Keratinocyte (primary cell): ENCODE data around the gene STK33. TPM values are rescaled to one million over a fixed set of nuclear protein-coding genes. Genes with fewer than 3 reads are reported as not detected.

Experiments used
- DNase-seq: peaks from one replicate; pipeline ENCODE4 v3.0.0-alpha.2; 2011; ENCODE audit warnings: low read depth, missing footprints, low spot score
- FAIRE-seq: peaks from 2 replicates; lab custom pipeline; 2011; peaks lifted over from hg19 to GRCh38; lab: Jason Lieb, UNC
- H2AFZ ChIP-seq: 2 replicates; pipeline ENCODE4 v1.6.0; 2012; ENCODE audit warnings: low read length, control low read depth, inconsistent platforms; ENCODE audit not compliant: control insufficient read depth
- H3K27ac ChIP-seq: 2 replicates; pipeline ENCODE4 v1.5.1; 2011; ENCODE audit warnings: low read length; ENCODE audit not compliant: control insufficient read depth, insufficient read depth
- H3K27me3 ChIP-seq: 3 replicates; pipeline ENCODE4 v1.6.0; 2011; ENCODE audit warnings: low read length; ENCODE audit not compliant: control insufficient read depth, insufficient read depth; ENCODE audit errors: extremely low read depth
- H3K36me3 ChIP-seq, 2 experiments: 2 replicates in 1 of 2; 3 replicates in 1 of 2; pipeline ENCODE4 v1.5.1; 2011; ENCODE audit warnings: low read length in 2 of 2, mild to moderate bottlenecking in 1 of 2; ENCODE audit not compliant: control insufficient read depth in 2 of 2, insufficient read depth in 2 of 2; ENCODE audit errors: extremely low read depth in 1 of 2
- H3K4me1 ChIP-seq: 3 replicates; pipeline ENCODE4 v1.5.1; 2011; ENCODE audit warnings: low read length; ENCODE audit not compliant: control insufficient read depth, insufficient read depth; ENCODE audit errors: extremely low read depth
- H3K4me2 ChIP-seq: 3 replicates; pipeline ENCODE4 v1.6.0; 2011; ENCODE audit warnings: low read depth, low read length; ENCODE audit not compliant: control insufficient read depth, insufficient read depth; ENCODE audit errors: extremely low read depth
- H3K4me3 ChIP-seq, 3 experiments: fragments of 200-600 bp in 1 of 3; sonication (generic) in 1 of 3; 2 replicates in 2 of 3; 3 replicates in 1 of 3; pipeline ENCODE4 v1.5.1; 2011 to 2016; ENCODE audit warnings: low read length in 3 of 3, mild to moderate bottlenecking in 3 of 3, control low read depth in 2 of 3, inconsistent platforms in 1 of 3, low read depth in 1 of 3, mixed read lengths in 1 of 3, mixed run types in 1 of 3, moderate library complexity in 1 of 3; ENCODE audit not compliant: control insufficient read depth in 2 of 3, insufficient read depth in 2 of 3; ENCODE audit errors: extremely low read depth in 1 of 3
- H3K79me2 ChIP-seq: 2 replicates; pipeline ENCODE4 v1.6.0; 2012; ENCODE audit warnings: low read length; ENCODE audit not compliant: control insufficient read depth, insufficient read depth
- H3K9ac ChIP-seq: 3 replicates; pipeline ENCODE4 v1.6.0; 2011; ENCODE audit warnings: low read length; ENCODE audit not compliant: control insufficient read depth, insufficient read depth; ENCODE audit errors: extremely low read depth
- H3K9me1 ChIP-seq: 3 replicates; pipeline ENCODE4 v1.6.0; 2011; ENCODE audit warnings: low read length; ENCODE audit not compliant: control insufficient read depth, insufficient read depth; ENCODE audit errors: extremely low read depth
- H3K9me3 ChIP-seq: 2 replicates; pipeline ENCODE4 v1.5.1; 2012; ENCODE audit warnings: low read depth, low read length; ENCODE audit not compliant: control insufficient read depth
- H4K20me1 ChIP-seq: 3 replicates; pipeline ENCODE4 v1.6.0; 2011; ENCODE audit warnings: low read length; ENCODE audit not compliant: control insufficient read depth, insufficient read depth; ENCODE audit errors: extremely low read depth
- EZH2 ChIP-seq: IDR thresholded peaks from one replicate; pipeline ENCODE4 v1.6.1; 2012; ENCODE audit warnings: inconsistent platforms, mild to moderate bottlenecking, low read length, moderate library complexity
- dilution Hi-C: fragments of 300-500 bp; cut with MboI; formaldehyde crosslinking; loops from one replicate; pipeline ENCODE4 v1.7.0; 2020; ENCODE audit warnings: low sequenced_read_pairs; ENCODE audit not compliant: extremely low pct_ligation_motif_present
- polyA plus RNA-seq, 5 experiments: library from polyadenylated mRNA; depleted of rRNA in 3 of 5; stranded (reverse) in 3 of 5; stranded (forward) in 1 of 5; unstranded in 1 of 5; fragments of >200 nt; gene quantifications; 1 replicate in 1 of 5; 2 replicates in 3 of 5; 3 replicates in 1 of 5; pipeline versions ENCODE4 v1.2.1 to v1.2.3, GENCODE V29; 2011 to 2012; ENCODE audit warnings: missing spikeins in 2 of 5, low read depth in 1 of 5, low replicate concordance in 1 of 5
- TF ChIP-seq, protein P1 (sequence below), 3 experiments: IDR thresholded peaks in 1 of 3; conservative IDR thresholded peaks in 1 of 3; optimal IDR thresholded peaks in 1 of 3; 2 replicates in 2 of 3; 3 replicates in 1 of 3; pipeline versions ENCODE3 to v1.5.1; 2011; ENCODE audit warnings: low read length in 3 of 3, mild to moderate bottlenecking in 3 of 3, moderate library complexity in 2 of 3, control low read depth in 1 of 3, inconsistent platforms in 1 of 3; ENCODE audit not compliant: insufficient read depth in 2 of 3; ENCODE audit errors: extremely low read depth in 1 of 3

The STK33 gene
- polyA plus RNA-seq, 1 donor (not counting 4 experiments of a cell fraction or from before 2014, with no cell fraction given): 0.05 TPM

DNA sequence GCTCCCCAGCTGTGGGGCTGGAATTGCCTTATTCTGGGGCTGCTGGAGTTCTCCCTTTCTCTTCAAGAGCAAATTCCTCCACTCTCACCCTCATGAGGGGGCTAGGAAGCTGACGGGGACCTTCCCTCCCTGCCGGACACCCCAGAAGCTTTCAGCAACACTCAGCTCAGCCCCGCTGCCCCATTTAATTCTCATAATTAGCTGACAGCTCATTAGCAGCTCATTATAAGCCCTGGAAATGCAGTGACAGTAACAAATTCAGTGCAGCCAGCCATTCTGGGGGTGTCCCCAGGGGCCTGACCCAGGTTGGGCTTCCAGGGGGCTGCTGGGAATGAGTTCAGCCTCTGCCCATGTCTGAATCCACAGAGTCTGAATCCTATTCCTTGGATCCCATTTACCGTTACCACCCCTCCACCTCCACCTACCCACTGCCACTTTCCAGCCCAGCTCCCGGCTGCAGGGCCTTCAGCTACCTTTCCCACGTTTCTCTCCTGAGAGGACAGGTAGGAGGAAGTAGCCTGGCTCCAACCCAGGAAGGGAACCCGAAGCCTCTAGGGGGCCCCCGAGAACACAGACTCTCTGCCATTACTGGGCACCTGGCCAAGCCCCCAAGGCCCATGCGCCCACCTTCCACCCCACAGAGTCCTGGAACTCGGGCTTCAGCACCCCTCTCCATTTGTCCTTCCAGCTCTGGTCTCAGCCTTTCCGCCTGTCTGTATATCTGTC, 228.6 kb downstream of the STK33 start:
- H3K4me2 ChIP-seq: no peak overlapping the region
- no peak overlapping the region for H3K4me3 ChIP-seq
- H3K36me3 ChIP-seq: no peaks in the 10 kb centered on the region
- H3K9ac ChIP-seq: no peak overlapping the region
- no peaks in the 10 kb centered on the region for H3K9me1 ChIP-seq
- H4K20me1 ChIP-seq: no peaks in the 10 kb centered on the region
- peaks cover 21% of the 10 kb centered on the region for H3K27me3 ChIP-seq
- H3K9me3 ChIP-seq: no peaks in the 10 kb centered on the region
- H2AFZ ChIP-seq: no peak overlapping the region
- FAIRE-seq (no peak), DNase-seq (no peak)
- no peak overlapping the region for H3K27ac ChIP-seq
- H3K4me1 ChIP-seq: no peaks in the 10 kb centered on the region
- TF ChIP-seq, protein P1, sequence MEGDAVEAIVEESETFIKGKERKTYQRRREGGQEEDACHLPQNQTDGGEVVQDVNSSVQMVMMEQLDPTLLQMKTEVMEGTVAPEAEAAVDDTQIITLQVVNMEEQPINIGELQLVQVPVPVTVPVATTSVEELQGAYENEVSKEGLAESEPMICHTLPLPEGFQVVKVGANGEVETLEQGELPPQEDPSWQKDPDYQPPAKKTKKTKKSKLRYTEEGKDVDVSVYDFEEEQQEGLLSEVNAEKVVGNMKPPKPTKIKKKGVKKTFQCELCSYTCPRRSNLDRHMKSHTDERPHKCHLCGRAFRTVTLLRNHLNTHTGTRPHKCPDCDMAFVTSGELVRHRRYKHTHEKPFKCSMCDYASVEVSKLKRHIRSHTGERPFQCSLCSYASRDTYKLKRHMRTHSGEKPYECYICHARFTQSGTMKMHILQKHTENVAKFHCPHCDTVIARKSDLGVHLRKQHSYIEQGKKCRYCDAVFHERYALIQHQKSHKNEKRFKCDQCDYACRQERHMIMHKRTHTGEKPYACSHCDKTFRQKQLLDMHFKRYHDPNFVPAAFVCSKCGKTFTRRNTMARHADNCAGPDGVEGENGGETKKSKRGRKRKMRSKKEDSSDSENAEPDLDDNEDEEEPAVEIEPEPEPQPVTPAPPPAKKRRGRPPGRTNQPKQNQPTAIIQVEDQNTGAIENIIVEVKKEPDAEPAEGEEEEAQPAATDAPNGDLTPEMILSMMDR (optimal IDR thresholded peaks at IDR 0.05 in 1 of 3, IDR thresholded peaks at IDR 0.05 in 1 of 3, conservative IDR thresholded peaks at IDR 0.05 in 1 of 3; ENCODE audit: extremely low read depth in 1 of 3, insufficient read depth in 2 of 3, low read length in 3 of 3): peak in 1 of 3 experiments; percentile 10
- no peak for TF ChIP-seq EZH2
- H3K79me2 ChIP-seq: no peaks in the 10 kb centered on the region
- dilution Hi-C loops: no loop called here

DNA sequence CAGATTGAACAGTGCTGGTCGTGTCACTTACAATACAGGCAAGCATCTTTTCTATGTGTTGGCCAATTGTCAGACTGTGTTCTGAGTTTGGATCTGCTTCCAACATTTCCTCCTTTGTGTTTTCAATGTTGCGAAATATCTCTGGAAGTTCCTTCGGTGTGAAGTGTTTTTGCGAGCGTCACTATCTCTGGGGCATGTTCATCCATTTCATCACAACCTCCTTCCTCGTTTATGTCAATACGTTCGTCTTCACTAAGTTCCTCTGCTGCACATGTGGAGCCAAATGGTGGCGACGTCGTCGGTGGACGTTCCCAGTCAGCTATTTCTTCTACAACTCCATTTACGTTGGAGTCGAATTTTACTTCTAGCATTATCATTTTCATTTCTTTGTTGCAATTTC, 230.1 kb downstream of the STK33 start:
- H3K27me3 ChIP-seq: peaks cover 21% of the 10 kb centered on the region
- no peaks in the 10 kb centered on the region for H3K4me1 ChIP-seq
- no peak overlapping the region for H2AFZ ChIP-seq
- H3K27ac ChIP-seq: no peak overlapping the region
- no peak overlapping the region for H3K4me3 ChIP-seq
- H3K79me2 ChIP-seq: no peaks in the 10 kb centered on the region
- H3K36me3 ChIP-seq: no peaks in the 10 kb centered on the region
- H3K9me3 ChIP-seq: no peaks in the 10 kb centered on the region
- H3K9me1 ChIP-seq: no peaks in the 10 kb centered on the region
- no peak overlapping the region for H3K9ac ChIP-seq
- TF ChIP-seq, protein P1 (optimal IDR thresholded peaks at IDR 0.05 in 1 of 3, IDR thresholded peaks at IDR 0.05 in 1 of 3, conservative IDR thresholded peaks at IDR 0.05 in 1 of 3; ENCODE audit: extremely low read depth in 1 of 3, insufficient read depth in 2 of 3, low read length in 3 of 3): no peak
- no peak for TF ChIP-seq EZH2
- H4K20me1 ChIP-seq: no peaks in the 10 kb centered on the region
- no peak overlapping the region for H3K4me2 ChIP-seq
- dilution Hi-C loops: no loop called here
- no peak for DNase-seq
- FAIRE-seq: no peak
